Muscle of back (tissue), 11 donors: ENCODE measurements around the gene SEZ6L. TPM values are rescaled to one million over a fixed set of nuclear protein-coding genes. Genes with fewer than 3 reads are reported as not detected.

Experiments used
- DNase-seq, 3 donors: peaks; one replicate each; pipeline versions ENCODE4 v3.0.0 to v3.0.0-alpha.2; 2013
- polyA plus RNA-seq, 10 donors: library from polyadenylated mRNA; unstranded; fragments of 120-200 nt; gene quantifications; one replicate each; pipeline ENCODE4 v1.2.1, GENCODE V29; 2013; ENCODE audit not compliant: insufficient read length in 10 of 10

Gene SEZ6L
- polyA plus RNA-seq, 10 donors, result 0.31 to 1.2 (median 0.67) TPM

GRCh38 chr22:26333088-26333800 lies 164.0 kb downstream of the SEZ6L start:
- DNase-seq, result no peak

GRCh38 chr22:26334232-26334631 lies 165.0 kb downstream of the SEZ6L start:
- DNase-seq, result no peak

- DNase-seq, result no peak
Observed at GRCh38 chr22:26336773-26337172, 167.5 kb downstream of the SEZ6L start.

- no peak for DNase-seq
Observed at GRCh38 chr22:26339755-26340154, 170.5 kb downstream of the SEZ6L start.

GRCh38 chr22:26342745-26343410 lies 173.6 kb downstream of the SEZ6L start:
- no peak for DNase-seq

GRCh38 chr22:26345496-26345895 lies 176.2 kb downstream of the SEZ6L start:
- no peak for DNase-seq

- no peak for DNase-seq
Observed at GRCh38 chr22:26348810-26349526, 179.7 kb downstream of the SEZ6L start.

GRCh38 chr22:26354707-26355106 lies 185.4 kb downstream of the SEZ6L start:
- DNase-seq, result no peak

GRCh38 chr22:26357281-26357680 lies 188.0 kb downstream of the SEZ6L start:
- no peak for DNase-seq

- DNase-seq, result no peak
Observed at GRCh38 chr22:26357813-26358212, 188.6 kb downstream of the SEZ6L start.

- DNase-seq, result no peak
Observed at GRCh38 chr22:26359156-26359555, 189.9 kb downstream of the SEZ6L start.

GRCh38 chr22:26360169-26360885 lies 191.1 kb downstream of the SEZ6L start:
- peak; percentile 58 to 76 (median 61) for DNase-seq

- DNase-seq, result no peak
Observed at GRCh38 chr22:26362471-26362870, 193.2 kb downstream of the SEZ6L start.

GRCh38 chr22:26364066-26365015 lies 195.1 kb downstream of the SEZ6L start:
- DNase-seq, result peak; percentile 62 to 80 (median 66)

- DNase-seq, result peak; percentile 22 to 55 (median 44)
Observed at GRCh38 chr22:26367402-26368245, 198.4 kb downstream of the SEZ6L start.

GRCh38 chr22:26372890-26373289 lies 203.6 kb downstream of the SEZ6L start:
- no peak for DNase-seq

- DNase-seq, result peak in 1 of 3 donors; percentile 24
Observed at GRCh38 chr22:26374391-26375026, 205.2 kb downstream of the SEZ6L start.

- DNase-seq, result peak in 1 of 3 donors; percentile 41
Observed at GRCh38 chr22:26377170-26377830, 208.0 kb downstream of the SEZ6L start.
